ENCODE data around the gene ARHGEF7.

DNA sequence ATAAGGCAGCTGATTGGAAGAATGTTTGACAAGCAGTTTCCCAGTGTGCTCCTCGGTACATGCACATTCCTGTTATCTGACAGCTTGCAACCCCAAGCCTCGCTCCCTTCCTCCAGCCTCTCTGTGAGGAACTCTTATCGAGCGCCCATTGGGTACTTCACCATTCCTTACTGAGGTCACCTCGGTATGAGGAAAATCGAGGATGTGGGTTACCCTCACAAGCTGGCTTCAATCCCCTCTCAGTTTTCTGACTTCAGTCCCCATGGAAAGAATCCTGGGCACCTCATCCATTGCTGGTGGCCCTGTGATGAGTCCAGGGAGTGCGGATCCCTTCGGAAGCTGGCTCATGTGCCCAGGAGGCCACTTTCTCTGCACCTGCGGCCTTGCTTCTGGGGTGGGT is 222.6 kb downstream of the ARHGEF7 start:
- TF ChIP-seq CTCF (optimal IDR thresholded peaks at IDR 0.05 in 1 of 3, IDR thresholded peaks at IDR 0.05 in 1 of 3, conservative IDR thresholded peaks at IDR 0.05 in 1 of 3; ENCODE audit: extremely low read depth in 1 of 3, insufficient read depth in 2 of 3, low read length in 3 of 3): no peak
- no peak for TF ChIP-seq EZH2 (IDR thresholded peaks at IDR 0.05; ENCODE audit: low read length)
